Endothelial cell of umbilical vein (primary cell): Measurements from ENCODE around the gene METTL13. TPM values are rescaled to one million over a fixed set of nuclear protein-coding genes. Genes with fewer than 3 reads are reported as not detected.

Experiments
- BruUV-seq: library from RNA; stranded (reverse); fragments of 400-500 nt; replicated peaks from 2 replicates; lab custom pipeline; 2021; lab: Mats Ljungman, UMichigan
- CTCF ChIA-PET: fragments of 300-600, 350-600 bp; sonication (Branson Sonifier 250); formaldehyde crosslinking; loops from one replicate; lab custom pipeline; 2021; ENCODE audit warnings: antibody characterized with exemption, inconsistent platforms; lab: Charles Lee
- POLR2A ChIA-PET: fragments of 300-600, 350-600 bp; sonication (Branson Sonifier 250); formaldehyde crosslinking; loops from one replicate; lab custom pipeline; 2021; ENCODE audit warnings: antibody characterized with exemption, inconsistent platforms; lab: Charles Lee
- DNase-seq: peaks from one replicate; pipeline ENCODE4 v3.0.0-alpha.2; 2011; ENCODE audit warnings: low read depth, low spot score
- FAIRE-seq: peaks from 2 replicates; lab custom pipeline; 2011; peaks lifted over from hg19 to GRCh38; lab: Jason Lieb, UNC
- H2AFZ ChIP-seq: 2 replicates; pipeline ENCODE4 v1.6.0; 2012; ENCODE audit warnings: low read depth, low read length, control low read depth, inconsistent platforms
- H3K27ac ChIP-seq: 2 replicates; pipeline ENCODE4 v1.5.1; 2011; ENCODE audit warnings: low read depth, mild to moderate bottlenecking, control low read depth, low read length, moderate library complexity; ENCODE audit not compliant: insufficient read depth
- H3K27me3 ChIP-seq, 2 experiments: 2 replicates each; pipeline versions ENCODE4 v1.6.0 to v1.6.1; 2011; ENCODE audit warnings: low read length in 2 of 2, mixed read lengths in 1 of 2; ENCODE audit not compliant: control insufficient read depth in 2 of 2, insufficient read depth in 2 of 2
- H3K36me3 ChIP-seq, 2 experiments: 2 replicates in 1 of 2; 3 replicates in 1 of 2; pipeline ENCODE4 v1.5.1; 2011; ENCODE audit warnings: low read length in 2 of 2, mild to moderate bottlenecking in 1 of 2, moderate library complexity in 1 of 2; ENCODE audit not compliant: control insufficient read depth in 2 of 2, insufficient read depth in 2 of 2; ENCODE audit errors: extremely low read depth in 1 of 2
- H3K4me1 ChIP-seq: 3 replicates; pipeline ENCODE4 v1.5.1; 2011; ENCODE audit warnings: mild to moderate bottlenecking, low read length; ENCODE audit not compliant: control insufficient read depth, insufficient read depth; ENCODE audit errors: extremely low read depth
- H3K4me2 ChIP-seq: 2 replicates; pipeline ENCODE4 v1.6.1; 2011; ENCODE audit warnings: low read length, control low read depth, mixed read lengths; ENCODE audit not compliant: insufficient read depth
- H3K4me3 ChIP-seq, 3 experiments: fragments of 200-600 bp in 1 of 3; sonication (generic), shearing (Covaris generic) in 1 of 3; replicated peaks in 1 of 3; 2 replicates each; pipeline ENCODE4 v1.5.1; 2011 to 2016; ENCODE audit warnings: control low read depth in 3 of 3, low read length in 3 of 3, mild to moderate bottlenecking in 2 of 3, inconsistent platforms in 1 of 3, low read depth in 1 of 3, moderate library complexity in 1 of 3; ENCODE audit not compliant: insufficient read depth in 1 of 3
- H3K79me2 ChIP-seq: 2 replicates; pipeline ENCODE4 v1.6.0; 2012; ENCODE audit warnings: low read length, inconsistent platforms; ENCODE audit not compliant: control insufficient read depth, insufficient read depth
- H3K9ac ChIP-seq: replicated peaks from 2 replicates; pipeline ENCODE3; 2011; ENCODE audit warnings: low read length, control low read depth; ENCODE audit not compliant: insufficient read depth; ENCODE audit errors: extremely low read depth
- H3K9me1 ChIP-seq: replicated peaks from 3 replicates; pipeline ENCODE4 v1.6.0; 2011; ENCODE audit warnings: mild to moderate bottlenecking, low read length; ENCODE audit not compliant: control insufficient read depth, insufficient read depth; ENCODE audit errors: extremely low read depth
- H3K9me3 ChIP-seq: replicated peaks from 2 replicates; pipeline ENCODE4 v1.5.1; 2012; ENCODE audit warnings: low read length, inconsistent platforms; ENCODE audit not compliant: control insufficient read depth, insufficient read depth
- H4K20me1 ChIP-seq: replicated peaks from 2 replicates; pipeline ENCODE3; 2011; ENCODE audit warnings: mild to moderate bottlenecking, low read length; ENCODE audit not compliant: control insufficient read depth, insufficient read depth; ENCODE audit errors: extremely low read depth
- CTCF ChIP-seq, 2 donors: IDR thresholded peaks; 1 replicate in 1 of 2; 2 replicates in 1 of 2; pipeline ENCODE4 v1.5.1; 2011; ENCODE audit warnings: low read length in 2 of 2, mild to moderate bottlenecking in 2 of 2, moderate library complexity in 2 of 2, control low read depth in 1 of 2, inconsistent platforms in 1 of 2, low read depth in 1 of 2; ENCODE audit not compliant: insufficient read depth in 1 of 2; ENCODE audit errors: extremely low read depth in 1 of 2
- EZH2 ChIP-seq: IDR thresholded peaks from 2 replicates; pipeline ENCODE4 v1.6.1; 2012; ENCODE audit warnings: borderline replicate concordance, low read depth, mild to moderate bottlenecking, moderate library complexity, low read length, inconsistent platforms; ENCODE audit not compliant: severe bottlenecking
- FOS ChIP-seq: IDR thresholded peaks from 2 replicates; pipeline ENCODE4 v1.6.1; 2011; ENCODE audit warnings: mild to moderate bottlenecking, low read length, moderate library complexity, borderline replicate concordance; ENCODE audit not compliant: insufficient read depth
- GATA2 ChIP-seq: IDR thresholded peaks from 2 replicates; pipeline ENCODE4 v1.7.0; 2011; ENCODE audit warnings: low read depth, mild to moderate bottlenecking, moderate library complexity, mixed read lengths, low read length; ENCODE audit not compliant: insufficient read length, insufficient read depth
- JUN ChIP-seq: IDR thresholded peaks from 2 replicates; pipeline ENCODE4 v1.6.1; 2011; ENCODE audit warnings: borderline replicate concordance, low read depth; ENCODE audit not compliant: insufficient read length, insufficient read depth
- MAX ChIP-seq: IDR thresholded peaks from 2 replicates; pipeline ENCODE4 v1.6.1; 2011; ENCODE audit not compliant: insufficient read depth, insufficient read length
- MYC ChIP-seq: IDR thresholded peaks from one replicate; pipeline ENCODE4 v1.6.1; 2011; ENCODE audit warnings: mild to moderate bottlenecking, low read depth, low read length
- POLR2A ChIP-seq: IDR thresholded peaks from 2 replicates; pipeline ENCODE4 v1.6.1; 2012; ENCODE audit warnings: low read depth, mild to moderate bottlenecking, control low read depth, low read length
- POLR2AphosphoS5 ChIP-seq: IDR thresholded peaks from 2 replicates; pipeline ENCODE4 v1.6.1; 2012; ENCODE audit warnings: low read depth, mild to moderate bottlenecking, control low read depth, low read length, moderate library complexity; ENCODE audit not compliant: insufficient read depth
- dilution Hi-C: fragments of 300-500 bp; cut with MboI; formaldehyde crosslinking; loops from one replicate; pipeline ENCODE4 v1.15.0; 2019; ENCODE audit warnings: low sequenced_read_pairs; ENCODE audit not compliant: extremely low pct_ligation_motif_present
- intact Hi-C: fragments of 100-400 bp; cut with micrococcal nuclease; formaldehyde crosslinking; loops from one replicate; pipeline ENCODE4 v1.10.0; 2022
- polyA plus RNA-seq, 4 experiments: library from polyadenylated mRNA; depleted of rRNA in 3 of 4; stranded (reverse) in 3 of 4; unstranded in 1 of 4; fragments of >200 nt; gene quantifications; 2 replicates each; pipeline versions ENCODE4 v1.2.1 to v1.2.3, GENCODE V29; 2011 to 2012; ENCODE audit warnings: missing spikeins in 1 of 4
- total RNA-seq: library from RNA; stranded (reverse); gene quantifications from 2 replicates; pipeline ENCODE4 v1.2.3, GENCODE V29; 2021

The METTL13 gene
- total and polyA plus RNA-seq, 2 donors (not counting 3 experiments of a cell fraction or from before 2014, with no cell fraction given): 21.2 to 26.5 TPM

GRCh38 chr1:171793636-171794035 lies 12.2 kb downstream of the METTL13 start:
- Histone ChIP-seq H3K36me3 (peaks cover 15 to 27% of the 10 kb centered on the region in 2 experiments), H3K27me3 (no peaks in the 10 kb centered on the region), H3K9me1 (no peaks in the 10 kb centered on the region), H3K4me2 (no peak overlapping the region), H3K4me1 (peaks cover 8% of the 10 kb centered on the region), H3K79me2 (no peaks in the 10 kb centered on the region), H3K9me3 (no peaks in the 10 kb centered on the region), H3K27ac (peak overlapping the region; percentile 30), H4K20me1 (no peaks in the 10 kb centered on the region), H3K9ac (no peak overlapping the region), H3K4me3 (no peak overlapping the region), H2AFZ (no peak overlapping the region)
- DNase-seq (no peak), FAIRE-seq (peak; percentile 74)
- BruUV-seq: no TSS peak
- TF ChIP-seq FOS: no peak
- TF ChIP-seq POLR2AphosphoS5: no peak
- TF ChIP-seq MYC: no peak
- no peak for TF ChIP-seq EZH2
- TF ChIP-seq JUN: no peak
- TF ChIP-seq GATA2: no peak
- TF ChIP-seq POLR2A: no peak
- dilution Hi-C loops: loop anchor here (25.0 kb wide), 1 partner anchor 194 kb away; no protein-coding TSS in a partner anchor
- ChIA-PET POLR2A (no interaction called here), CTCF (interaction anchor here (1.9 kb wide), 1 partner anchor 149 kb away, joined by 8 read pairs; no protein-coding TSS in a partner anchor)
- intact Hi-C loops: no loop called here

- POLR2A ChIA-PET: no interaction called here
- Histone ChIP-seq H3K27ac (peak overlapping the region; percentile 30), H4K20me1 (no peaks in the 10 kb centered on the region), H3K27me3 (no peaks in the 10 kb centered on the region), H3K9ac (no peak overlapping the region), H3K4me3 (no peak overlapping the region), H3K36me3 (peaks cover 15 to 27% of the 10 kb centered on the region in 2 experiments), H3K9me3 (no peaks in the 10 kb centered on the region), H3K79me2 (no peaks in the 10 kb centered on the region), H3K9me1 (no peaks in the 10 kb centered on the region), H3K4me2 (no peak overlapping the region), H3K4me1 (peaks cover 8% of the 10 kb centered on the region), H2AFZ (no peak overlapping the region)
- intact Hi-C loops (no loop called here), dilution Hi-C loops (loop anchor here (25.0 kb wide), 1 partner anchor 193 kb away; no protein-coding TSS in a partner anchor)
- no TSS peak for BruUV-seq
- TF ChIP-seq FOS (peak; percentile 87), CTCF (IDR thresholded peaks at IDR 0.05; ENCODE audit: extremely low read depth in 1 of 2, insufficient read depth in 1 of 2, low read depth in 1 of 2, low read length in 2 of 2) (no peak), MYC (no peak), POLR2A (no peak), JUN (peak; percentile 33), POLR2AphosphoS5 (peak; percentile 52), MAX (no peak), EZH2 (no peak), GATA2 (no peak)
- DNase-seq: no peak
- CTCF ChIA-PET: interaction anchor here (1.9 kb wide), 1 partner anchor 149 kb away, joined by 8 read pairs; no protein-coding TSS in a partner anchor
- FAIRE-seq: peak; percentile 63
Measured at GRCh38 chr1:171794085-171794484, 12.6 kb downstream of the METTL13 start.
